Measurements from ENCODE around the gene ABCA3. TPM values are rescaled to one million over a fixed set of nuclear protein-coding genes. Genes with fewer than 3 reads are reported as not detected.

The ABCA3 gene
- total RNA-seq, 1 donor from 2014 or later = 3.1 TPM

DNA sequence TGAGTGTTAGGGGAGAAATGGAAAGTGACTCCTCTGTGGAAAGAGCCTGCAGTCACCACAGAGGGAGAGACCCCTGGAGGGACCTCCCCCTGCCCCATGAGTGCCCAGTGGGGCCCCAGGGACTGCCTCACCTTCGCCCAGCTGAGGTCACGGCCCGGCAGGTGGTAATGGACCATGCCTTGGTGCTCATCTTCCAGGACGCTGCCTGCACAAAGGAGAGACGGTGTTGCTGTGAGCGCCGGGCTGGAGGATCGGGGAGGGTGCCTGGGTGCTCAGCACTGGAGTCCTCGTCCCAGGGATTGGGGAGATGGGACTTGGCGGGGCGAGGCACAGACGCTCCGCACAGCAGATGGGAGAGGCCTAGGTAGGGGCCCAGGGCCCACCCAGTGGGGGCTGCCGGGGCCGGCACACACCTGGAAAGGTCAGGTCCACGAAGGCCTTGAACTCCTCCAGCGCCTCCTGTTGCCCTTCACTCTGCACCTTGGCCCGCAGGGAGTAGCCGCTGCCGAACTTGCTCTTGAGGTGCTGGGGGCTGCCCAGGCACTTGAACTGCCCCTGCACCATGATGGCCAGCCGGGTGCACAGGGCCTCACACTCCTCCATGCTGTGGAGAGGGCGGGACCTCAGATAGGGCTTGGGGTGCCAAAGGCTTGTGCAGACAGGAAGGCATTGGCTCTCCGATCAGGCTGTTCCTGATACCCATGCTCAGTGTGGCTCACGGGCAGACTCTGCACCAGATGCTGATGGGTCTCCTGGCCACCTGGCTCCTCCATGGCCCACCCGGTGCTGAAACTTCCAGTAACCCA is 62.9 kb downstream of the ABCA3 start:
- H3K36me3 Mint-ChIP-seq (ENCODE audit: low read depth) = peaks cover 2% of the 10 kb centered on the region
- no peak for DNase-seq
- CTCF ChIA-PET = no interaction called here
- intact Hi-C loops (cut with micrococcal nuclease) = no loop called here
- H3K27ac Mint-ChIP-seq = no peak overlapping the region
- H3K4me3 Mint-ChIP-seq = no peak overlapping the region
- POLR2A ChIA-PET = no interaction called here
- H3K9me3 Mint-ChIP-seq = no peaks in the 10 kb centered on the region
- ATAC-seq (ENCODE audit: low read depth) = no peak
- no peaks in the 10 kb centered on the region for H3K4me1 Mint-ChIP-seq
- H3K27me3 Mint-ChIP-seq = no peaks in the 10 kb centered on the region
- TF ChIP-seq, protein P1, sequence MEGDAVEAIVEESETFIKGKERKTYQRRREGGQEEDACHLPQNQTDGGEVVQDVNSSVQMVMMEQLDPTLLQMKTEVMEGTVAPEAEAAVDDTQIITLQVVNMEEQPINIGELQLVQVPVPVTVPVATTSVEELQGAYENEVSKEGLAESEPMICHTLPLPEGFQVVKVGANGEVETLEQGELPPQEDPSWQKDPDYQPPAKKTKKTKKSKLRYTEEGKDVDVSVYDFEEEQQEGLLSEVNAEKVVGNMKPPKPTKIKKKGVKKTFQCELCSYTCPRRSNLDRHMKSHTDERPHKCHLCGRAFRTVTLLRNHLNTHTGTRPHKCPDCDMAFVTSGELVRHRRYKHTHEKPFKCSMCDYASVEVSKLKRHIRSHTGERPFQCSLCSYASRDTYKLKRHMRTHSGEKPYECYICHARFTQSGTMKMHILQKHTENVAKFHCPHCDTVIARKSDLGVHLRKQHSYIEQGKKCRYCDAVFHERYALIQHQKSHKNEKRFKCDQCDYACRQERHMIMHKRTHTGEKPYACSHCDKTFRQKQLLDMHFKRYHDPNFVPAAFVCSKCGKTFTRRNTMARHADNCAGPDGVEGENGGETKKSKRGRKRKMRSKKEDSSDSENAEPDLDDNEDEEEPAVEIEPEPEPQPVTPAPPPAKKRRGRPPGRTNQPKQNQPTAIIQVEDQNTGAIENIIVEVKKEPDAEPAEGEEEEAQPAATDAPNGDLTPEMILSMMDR (IDR thresholded peaks at IDR 0.05) = no peak

DNA sequence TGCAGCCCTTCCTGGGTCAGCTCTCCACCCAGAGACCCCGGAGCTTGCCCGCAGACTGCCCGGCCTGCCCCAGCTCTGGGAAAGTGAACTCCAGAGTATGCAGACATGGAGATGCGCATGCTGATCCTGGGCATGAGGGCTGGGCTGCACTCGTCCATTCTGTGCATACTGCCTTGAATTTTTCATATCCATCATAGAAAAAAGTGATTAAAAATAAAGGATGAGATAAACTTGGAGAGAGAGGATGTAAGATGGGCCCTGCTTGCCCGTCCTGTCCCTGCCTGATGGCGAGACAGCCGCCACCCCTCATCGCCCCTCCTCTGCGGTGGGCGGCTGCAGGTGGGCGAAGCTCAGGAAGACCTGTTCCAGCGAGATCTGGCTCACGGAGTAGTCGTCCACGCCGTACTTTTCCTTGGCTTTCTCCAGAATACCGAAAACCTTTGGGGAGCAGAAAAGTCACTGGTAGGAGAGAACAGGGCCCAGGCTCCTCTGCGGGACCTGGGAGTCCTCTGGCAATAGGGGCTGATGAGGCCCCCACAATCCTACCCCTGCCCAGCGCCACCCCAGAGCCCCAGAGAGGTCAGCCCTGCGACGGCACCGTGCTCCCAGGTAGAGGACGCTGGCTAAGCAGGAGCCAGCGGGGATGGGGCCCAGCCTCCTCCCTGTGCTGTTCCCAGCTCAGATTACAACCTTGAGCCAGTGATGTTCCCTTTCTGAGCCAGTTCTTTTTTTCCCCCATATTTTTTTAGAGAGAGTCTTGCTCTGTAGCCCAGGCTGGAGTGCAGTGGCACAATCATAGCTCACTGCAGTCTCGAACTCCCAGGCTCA is 63.9 kb downstream of the ABCA3 start:
- no peaks in the 10 kb centered on the region for H3K27me3 Mint-ChIP-seq
- CTCF ChIA-PET = no interaction called here
- H3K27ac Mint-ChIP-seq = no peak overlapping the region
- intact Hi-C loops (cut with micrococcal nuclease) = no loop called here
- no peak for ATAC-seq (ENCODE audit: low read depth)
- no peaks in the 10 kb centered on the region for H3K9me3 Mint-ChIP-seq
- H3K36me3 Mint-ChIP-seq (ENCODE audit: low read depth) = peaks cover 2% of the 10 kb centered on the region
- no peak for DNase-seq
- TF ChIP-seq, protein P1 (IDR thresholded peaks at IDR 0.05) = no peak
- no peak overlapping the region for H3K4me3 Mint-ChIP-seq
- no peaks in the 10 kb centered on the region for H3K4me1 Mint-ChIP-seq
- POLR2A ChIA-PET = no interaction called here

DNA sequence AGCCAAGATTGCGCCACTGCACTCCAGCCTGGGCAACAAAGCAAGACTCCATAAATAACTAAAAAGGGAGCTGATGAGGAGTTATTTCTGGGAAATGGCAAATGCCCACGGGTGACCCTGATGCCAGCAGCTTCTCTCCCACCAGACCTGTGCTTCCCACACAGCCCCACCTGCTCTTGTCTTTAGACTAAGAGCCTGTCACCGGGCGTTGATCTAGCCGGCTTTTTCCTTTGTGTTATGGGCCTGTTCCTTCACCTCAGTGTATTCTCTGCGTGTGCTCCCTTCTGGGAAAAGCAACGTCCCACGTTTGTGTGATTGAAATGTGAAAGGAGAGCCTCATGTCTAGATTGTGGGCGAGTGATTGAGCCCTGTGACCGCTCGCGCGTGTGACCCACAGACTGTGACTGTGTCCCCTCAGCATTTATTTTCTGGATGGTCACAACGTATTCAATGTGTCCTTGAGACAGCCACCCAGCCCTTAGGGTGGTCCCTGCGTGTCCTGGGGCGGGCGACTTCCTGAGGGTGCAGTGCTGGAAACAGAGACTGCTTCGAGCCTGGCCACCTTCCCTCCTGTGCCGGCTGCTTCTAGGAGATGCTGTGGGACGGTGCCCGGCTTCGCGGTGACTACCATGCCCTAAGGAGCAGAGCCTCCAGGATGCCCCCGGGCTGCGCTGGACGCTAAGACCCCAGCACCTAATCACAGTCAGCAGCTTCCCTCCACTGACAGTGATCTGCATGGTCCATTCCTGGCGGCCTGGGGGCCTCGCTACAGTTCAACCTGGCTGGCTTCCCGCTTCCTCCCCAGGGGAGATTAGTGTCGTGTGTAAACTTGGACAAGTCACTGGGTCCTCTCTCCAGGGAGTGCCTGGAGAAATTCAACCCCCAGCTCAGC is 64.8 kb downstream of the ABCA3 start:
- DNase-seq = no peak
- ATAC-seq (ENCODE audit: low read depth) = no peak
- peaks cover 2% of the 10 kb centered on the region for H3K36me3 Mint-ChIP-seq (ENCODE audit: low read depth)
- ChIA-PET POLR2A (no interaction called here), CTCF (no interaction called here)
- H3K4me3 Mint-ChIP-seq = no peak overlapping the region
- no peaks in the 10 kb centered on the region for H3K9me3 Mint-ChIP-seq
- intact Hi-C loops (cut with micrococcal nuclease) = no loop called here
- H3K4me1 Mint-ChIP-seq = no peaks in the 10 kb centered on the region
- H3K27me3 Mint-ChIP-seq = no peaks in the 10 kb centered on the region
- TF ChIP-seq, protein P1 (IDR thresholded peaks at IDR 0.05) = no peak
- H3K27ac Mint-ChIP-seq = no peak overlapping the region

DNA sequence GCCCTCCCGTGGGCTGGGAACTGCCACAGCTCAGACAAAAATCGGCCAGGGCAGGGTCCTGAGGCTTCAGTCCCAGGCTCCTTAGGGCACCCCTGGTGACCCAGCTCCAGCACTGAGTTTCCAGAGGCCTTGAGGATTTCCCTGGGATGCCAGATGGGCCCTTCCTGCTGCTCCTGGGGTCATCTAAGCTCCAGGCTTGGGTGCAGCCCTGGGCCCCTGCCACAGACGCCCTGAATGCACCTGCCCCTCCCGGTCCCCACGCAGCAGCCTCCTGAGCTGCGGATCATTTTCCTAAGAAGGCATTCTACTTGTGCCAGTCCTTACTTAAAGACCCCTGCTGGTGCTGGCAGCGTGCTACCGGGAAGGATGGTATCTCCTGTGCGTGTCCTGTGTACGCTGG is 66.6 kb downstream of the ABCA3 start:
- TF ChIP-seq, protein P1 (IDR thresholded peaks at IDR 0.05) = no peak
- DNase-seq (no peak), ATAC-seq (ENCODE audit: low read depth) (no peak)
- no peak overlapping the region for H3K4me3 Mint-ChIP-seq
- POLR2A ChIA-PET = no interaction called here
- H3K9me3 Mint-ChIP-seq = no peaks in the 10 kb centered on the region
- H3K4me1 Mint-ChIP-seq = peaks cover 9% of the 10 kb centered on the region
- CTCF ChIA-PET = no interaction called here
- no peak overlapping the region for H3K27ac Mint-ChIP-seq
- peaks cover 2% of the 10 kb centered on the region for H3K36me3 Mint-ChIP-seq (ENCODE audit: low read depth)
- H3K27me3 Mint-ChIP-seq = no peaks in the 10 kb centered on the region
- intact Hi-C loops (cut with micrococcal nuclease) = no loop called here

Measured in activated B cell treated with CpG ODN at 0.5 μM for 24 hours (primary cell).